HG02759 (cell line): ENCODE measurements around the gene RBPJL.

ENCODE experiments used
- ATAC-seq: cut with Tn5 transposase; IDR thresholded peaks from one replicate; pipeline ENCODE4 v1.9.1; 2021; ENCODE audit warnings: mild to moderate bottlenecking, moderate library complexity; ENCODE audit not compliant: unreplicated experiment

RBPJL gene

DNA sequence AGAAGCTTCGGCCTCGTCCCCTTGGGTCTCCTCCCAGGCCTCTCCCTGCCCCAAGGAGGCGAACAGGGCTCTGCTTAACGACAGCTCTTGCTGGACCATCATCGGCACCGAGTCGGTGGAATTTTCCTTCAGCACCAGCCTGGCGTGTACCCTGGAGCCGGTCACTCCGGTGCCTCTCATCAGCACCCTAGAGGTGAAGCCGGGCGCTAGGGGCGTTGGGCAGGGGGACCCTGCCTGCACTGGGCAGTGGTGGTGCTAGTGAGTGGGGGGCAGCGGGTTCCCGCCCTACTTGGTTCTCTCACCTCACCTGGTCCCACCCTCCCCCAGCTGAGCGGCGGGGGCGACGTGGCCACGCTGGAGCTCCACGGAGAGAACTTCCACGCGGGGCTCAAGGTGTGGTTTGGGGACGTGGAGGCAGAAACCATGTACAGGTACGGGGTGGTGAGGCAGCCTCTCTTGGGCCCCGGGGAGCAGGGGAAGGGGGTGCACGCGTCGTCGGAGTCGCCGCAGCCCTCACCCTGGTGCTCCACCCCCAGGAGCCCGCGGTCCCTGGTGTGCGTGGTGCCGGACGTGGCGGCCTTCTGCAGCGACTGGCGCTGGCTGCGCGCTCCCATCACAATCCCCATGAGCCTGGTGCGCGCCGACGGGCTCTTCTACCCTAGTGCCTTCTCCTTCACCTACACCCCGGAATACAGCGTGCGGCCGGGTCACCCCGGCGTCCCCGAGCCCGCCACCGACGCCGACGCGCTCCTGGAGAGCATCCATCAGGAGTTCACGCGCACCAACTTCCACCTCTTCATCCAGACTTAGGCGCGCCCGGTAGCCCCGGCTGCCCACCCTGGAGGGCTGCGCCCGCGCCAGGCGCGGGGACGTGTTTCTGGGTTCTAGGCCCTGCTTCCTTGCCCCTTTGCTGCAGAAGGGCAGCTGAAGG is 9.8 kb downstream of the RBPJL start:
- ATAC-seq: no peak

DNA sequence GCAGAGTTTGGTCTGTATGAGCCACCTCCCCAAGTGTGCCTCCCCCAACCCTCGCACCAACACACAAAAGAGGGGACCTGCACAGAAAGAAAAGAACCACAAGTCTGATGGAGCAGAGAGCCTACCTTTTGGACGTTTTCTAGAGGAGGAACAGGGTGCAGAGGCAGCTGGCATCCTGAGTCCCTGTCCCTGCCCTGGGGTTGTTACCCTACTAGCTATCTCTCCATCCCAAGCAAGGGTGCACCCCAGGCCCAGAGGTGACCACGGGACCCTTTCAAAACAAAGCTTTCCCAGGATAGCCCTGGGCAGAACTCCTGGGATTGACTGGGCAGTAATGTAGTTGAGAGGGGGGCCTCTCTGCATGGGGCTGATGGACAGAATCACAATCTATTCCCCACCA is 11.2 kb downstream of the RBPJL start:
- ATAC-seq: no peak

DNA sequence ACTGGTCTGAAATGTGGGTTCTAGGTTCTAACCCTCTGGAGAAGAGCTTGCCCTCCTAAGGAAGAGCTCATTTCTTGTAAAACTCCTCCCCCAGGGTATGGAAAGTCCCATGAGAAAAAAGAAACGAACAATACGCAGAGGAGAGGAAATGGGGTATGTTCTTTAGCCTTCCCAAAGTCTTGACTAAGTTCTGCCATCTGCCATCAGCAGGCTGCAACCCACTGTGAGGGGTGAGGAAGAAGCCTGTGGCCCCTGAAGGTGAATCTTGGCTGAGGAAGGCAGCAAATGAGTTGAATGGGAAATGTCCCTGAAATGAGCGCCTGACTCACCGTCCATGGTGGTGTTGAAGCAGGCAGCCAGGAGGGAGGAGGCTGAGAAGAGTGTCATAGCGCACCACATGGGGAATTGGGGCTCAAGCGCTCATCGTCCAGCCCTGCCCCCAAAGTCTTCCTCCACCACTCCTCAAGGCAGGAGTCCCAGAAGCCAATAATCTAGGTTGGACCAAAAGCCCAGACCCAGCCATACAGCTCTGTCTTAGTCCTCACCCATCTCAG is 11.8 kb downstream of the RBPJL start:
- ATAC-seq: no peak

DNA sequence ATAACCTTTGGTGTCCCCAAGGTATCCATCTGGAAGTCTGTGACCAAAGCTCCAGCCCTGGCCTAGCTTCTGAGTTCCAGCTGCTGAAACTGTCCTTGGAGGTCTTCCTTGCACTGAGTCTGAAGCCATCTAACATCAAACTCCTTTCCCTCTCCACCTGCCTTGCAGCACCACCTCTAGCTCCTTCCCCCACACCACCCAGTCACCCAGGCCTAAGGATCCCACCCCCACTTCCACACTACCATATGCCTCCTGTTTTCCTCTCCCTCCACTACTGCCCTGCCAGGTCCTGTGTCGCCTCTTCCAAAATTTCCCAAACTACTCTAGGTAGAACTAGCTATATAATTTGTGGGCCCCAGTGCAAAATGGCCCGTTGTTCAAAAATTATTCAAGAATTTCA is 12.3 kb downstream of the RBPJL start:
- ATAC-seq: no peak

DNA sequence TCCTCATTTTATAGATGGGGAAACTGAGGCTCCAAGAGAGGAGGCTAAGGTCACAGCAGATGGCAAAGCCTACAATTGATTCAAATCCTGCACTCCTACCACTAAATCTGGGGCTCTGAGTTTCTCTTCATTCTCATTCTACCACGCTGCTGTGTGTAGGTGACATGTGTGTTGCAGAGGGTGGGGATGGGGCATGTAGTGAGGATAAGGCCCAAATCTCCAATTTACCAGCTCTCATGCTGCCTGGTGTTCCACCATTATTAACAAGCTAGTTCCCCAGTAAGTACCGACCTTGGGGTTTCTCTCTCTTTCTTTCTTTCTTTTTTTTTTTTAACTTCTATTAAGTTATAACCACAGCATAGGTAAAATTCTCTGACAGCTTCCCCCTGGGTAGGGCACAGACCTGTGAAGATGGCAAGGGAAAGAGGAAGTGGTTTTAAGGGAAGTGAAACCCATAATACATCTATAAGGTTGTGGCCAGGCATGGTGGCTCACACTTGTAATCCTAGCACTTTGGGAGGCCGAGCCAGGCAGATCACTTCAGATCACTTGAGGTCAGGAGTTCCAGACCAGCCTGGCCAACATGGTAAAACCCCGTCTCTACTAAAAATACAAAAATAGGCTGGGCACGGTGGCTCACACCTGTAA is 14.4 kb downstream of the RBPJL start:
- ATAC-seq: peak; percentile 81

DNA sequence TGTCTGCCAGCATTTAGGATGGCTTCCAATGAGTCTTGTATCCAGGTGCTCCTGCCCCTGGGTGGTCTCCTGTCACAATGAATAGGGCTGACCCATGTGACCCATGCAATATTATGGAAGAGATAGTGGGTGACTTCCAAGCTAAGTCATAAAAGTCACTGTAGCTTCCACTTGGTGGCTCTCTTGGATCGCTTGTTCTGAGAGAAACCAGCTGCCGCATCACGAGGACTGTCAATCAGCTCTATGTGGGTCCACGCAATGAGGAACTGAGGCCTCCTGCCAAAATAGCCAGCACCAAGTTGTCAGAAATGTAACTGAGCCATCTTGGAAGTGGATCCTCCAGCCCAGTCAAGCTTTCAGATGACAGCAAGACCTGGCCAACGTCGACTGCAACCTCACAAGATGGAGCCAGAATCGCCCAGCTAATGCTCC is 16.3 kb downstream of the RBPJL start:
- no peak for ATAC-seq

DNA sequence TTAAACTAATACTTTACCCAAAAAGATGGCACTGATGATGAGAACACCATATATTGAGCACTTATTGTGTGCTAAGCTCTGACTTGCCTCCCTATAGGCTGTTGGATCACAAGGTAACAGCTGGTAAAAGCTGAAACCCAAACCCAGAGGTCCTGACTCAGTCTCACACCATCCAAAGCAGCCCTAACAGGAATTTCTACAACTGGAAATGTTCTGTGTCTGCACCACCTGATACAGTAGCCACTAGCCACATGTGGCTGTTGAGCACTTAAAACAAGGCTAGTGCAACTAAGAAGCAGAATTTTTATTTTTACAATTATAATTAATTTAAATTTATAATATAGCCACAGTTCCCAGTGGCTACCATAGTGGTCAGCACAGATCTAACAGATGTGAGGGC is 17.1 kb downstream of the RBPJL start:
- ATAC-seq: no peak

DNA sequence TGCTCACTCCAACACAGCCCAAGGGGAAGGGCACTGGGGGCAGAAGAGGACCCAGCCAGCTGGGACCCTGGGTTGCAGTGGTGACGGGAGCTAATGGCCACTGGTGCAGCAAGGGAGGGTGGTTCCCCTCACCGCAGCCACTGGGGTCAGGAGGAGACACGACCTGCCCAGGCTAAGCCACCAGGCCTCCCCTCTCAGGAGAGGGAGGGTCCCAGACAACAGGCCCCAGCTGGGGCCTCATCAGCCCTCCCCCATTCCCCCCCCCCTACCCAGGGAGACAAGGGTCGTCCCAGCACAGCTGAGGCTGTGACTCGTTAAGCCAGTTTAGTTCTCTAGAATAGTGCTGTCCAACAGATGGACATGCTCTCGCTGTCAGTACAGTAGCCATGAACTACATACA is 18.7 kb downstream of the RBPJL start:
- no peak for ATAC-seq

- ATAC-seq: no peak
Measured at GRCh38 chr20:45328451-45328850, 21.8 kb downstream of the RBPJL start.

DNA sequence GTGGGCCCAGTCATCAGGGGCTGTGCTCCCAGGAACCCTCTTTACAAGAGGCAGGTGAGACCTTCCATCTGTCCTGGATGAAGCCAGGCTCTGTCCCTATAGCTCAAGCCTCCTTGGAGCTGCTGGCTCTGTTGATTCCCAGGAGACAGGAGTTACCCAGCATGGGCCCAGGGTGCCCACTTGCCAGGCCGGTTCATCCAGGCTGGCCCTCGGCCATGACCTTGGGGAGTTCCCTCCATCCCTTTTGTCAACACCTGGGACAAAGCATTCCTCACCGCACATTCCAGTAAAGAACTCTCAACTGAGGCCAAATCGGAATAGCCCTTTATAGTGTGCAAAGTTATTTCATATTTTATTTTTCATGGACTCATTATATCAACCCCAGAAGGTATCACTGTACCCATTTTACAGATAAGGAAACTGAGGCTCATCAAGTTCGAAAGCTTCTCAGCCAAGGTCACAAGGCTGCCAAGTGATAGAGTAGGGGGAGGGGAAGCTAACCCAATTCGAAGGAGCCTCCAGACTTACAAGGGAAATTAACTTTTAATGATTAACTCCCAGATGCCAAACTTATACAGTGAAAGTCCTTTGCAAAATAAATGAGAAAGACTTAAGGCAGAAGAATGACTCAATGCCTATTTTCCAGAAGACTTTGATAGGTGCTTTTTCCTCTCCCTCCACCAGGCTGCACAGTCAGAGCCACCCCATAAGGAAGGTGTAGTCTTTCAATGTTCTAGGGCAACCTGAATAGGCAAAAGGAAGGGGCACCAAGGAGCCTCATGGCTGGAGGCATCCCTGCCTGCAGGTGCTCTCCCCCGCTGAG is 23.1 kb downstream of the RBPJL start:
- ATAC-seq: no peak

- ATAC-seq: no peak
Measured at GRCh38 chr20:45330476-45330875, 23.8 kb downstream of the RBPJL start.

DNA sequence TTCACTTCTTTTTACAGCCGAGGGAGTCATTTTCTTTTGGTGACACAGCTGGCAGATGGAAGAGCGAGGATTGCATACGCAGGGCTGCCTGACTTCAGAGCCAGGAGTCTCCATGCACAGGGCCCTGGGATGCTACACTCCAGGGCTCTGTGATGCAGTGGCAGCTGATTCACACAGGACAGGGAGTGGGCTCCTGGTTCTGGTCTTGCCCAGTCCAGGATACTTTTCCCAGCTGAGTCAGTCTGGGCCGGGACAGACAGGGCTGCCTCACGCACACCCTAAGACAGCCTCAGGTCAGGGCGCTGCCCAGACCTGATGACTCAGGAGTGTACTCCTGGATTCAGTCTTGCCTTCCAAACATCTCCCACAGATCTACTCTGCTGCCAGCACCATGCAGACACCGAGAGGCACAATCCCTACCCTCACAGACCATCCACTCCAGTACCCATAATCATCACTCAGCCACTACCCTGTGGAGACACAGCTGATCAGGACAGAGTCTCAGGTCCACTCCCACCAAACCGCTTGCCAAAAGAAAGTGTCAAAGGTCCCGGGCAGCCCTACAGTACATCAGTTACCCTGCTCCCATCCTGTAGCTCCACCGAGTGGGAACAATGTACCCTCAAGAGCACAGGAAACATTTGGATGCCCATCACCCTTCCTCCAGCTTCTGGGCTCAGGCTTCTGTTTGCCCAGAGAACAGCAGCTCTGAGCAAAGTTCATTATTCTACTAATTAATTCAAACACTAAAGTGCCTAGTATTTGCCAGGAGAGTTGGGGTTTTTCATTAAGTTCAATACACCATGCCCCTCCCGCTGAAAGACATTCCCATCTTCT is 30.1 kb downstream of the RBPJL start:
- ATAC-seq: no peak

DNA sequence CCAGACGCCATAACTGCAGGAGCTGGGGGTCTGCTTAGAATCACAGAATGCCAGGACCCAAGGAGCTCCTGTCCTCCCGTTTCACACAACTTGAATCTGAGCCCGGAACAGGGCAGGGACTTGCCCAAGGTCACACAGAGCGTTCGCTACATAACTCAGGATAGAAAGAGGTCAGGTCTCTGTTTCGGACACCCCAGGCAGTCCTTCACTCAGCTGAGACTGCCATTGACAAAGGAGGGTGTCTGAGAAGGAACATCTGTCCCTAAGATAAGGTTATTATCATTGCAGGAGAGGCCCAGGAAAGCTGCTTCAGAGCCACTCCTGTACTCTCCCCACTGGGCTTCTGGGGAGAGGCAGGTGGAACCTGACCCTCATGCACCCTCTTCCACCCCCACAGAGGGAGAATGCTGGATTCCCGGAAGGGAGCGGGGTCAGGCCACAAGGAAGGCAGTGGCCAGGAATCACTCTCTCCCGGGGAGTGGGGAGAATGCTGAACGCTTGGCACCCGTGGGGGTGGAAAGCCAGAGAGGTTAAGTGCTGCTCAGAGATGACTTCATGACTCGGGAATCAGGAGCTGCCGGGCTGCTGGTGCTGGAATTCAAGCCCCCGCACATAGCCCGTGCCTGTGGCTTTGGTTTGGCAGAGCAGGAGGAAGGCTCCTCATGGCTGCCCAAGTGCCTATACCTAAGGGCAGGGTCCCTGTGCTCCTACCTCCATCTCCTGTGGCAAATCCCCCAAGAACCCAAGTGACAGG is 30.9 kb downstream of the RBPJL start:
- no peak for ATAC-seq

DNA sequence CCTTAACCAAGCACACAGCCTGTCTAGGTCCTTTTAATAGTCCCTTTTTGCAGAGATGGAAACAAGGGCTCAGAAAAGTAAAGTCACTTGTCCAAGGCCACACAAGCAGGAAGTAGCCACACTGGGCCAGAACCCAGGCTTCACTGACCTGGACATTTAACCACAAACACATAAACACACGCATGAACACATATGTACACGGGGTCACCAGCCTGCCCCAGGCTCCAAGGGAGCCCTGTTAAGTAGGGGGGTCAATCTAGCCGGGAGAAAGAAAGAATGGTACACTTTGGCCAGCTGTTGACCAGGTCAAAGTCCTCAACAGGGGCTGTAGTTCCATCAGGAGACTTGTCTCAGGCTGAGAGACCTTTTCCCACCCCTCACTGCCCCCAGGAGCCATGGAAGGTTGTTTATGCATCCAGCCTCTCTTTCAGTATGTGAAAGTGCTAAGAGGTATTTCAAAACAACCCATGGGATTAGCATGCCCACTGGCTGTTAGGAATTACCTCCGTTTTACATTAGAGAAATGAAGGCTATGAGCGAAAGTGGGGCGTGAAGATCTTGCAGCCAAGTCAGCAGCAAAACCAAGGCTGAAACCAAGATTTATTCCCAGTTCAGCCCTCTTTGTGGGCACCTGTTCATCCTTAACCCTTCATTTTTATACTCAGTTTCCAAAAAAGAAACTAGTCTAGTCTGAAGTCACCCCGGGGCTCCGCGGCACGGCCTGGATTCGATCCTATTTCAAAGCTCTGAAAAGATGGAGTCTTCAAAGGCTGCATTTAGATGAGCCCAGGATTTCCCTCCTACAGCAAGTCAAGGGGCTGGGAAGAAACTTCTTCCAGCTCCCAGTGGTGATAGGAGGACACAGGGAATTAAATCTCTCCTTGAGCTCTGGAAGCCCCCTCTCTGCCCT is 31.7 kb downstream of the RBPJL start:
- no peak for ATAC-seq

GRCh38 chr20:45339084-45339483 is 32.4 kb downstream of the RBPJL start:
- no peak for ATAC-seq

DNA sequence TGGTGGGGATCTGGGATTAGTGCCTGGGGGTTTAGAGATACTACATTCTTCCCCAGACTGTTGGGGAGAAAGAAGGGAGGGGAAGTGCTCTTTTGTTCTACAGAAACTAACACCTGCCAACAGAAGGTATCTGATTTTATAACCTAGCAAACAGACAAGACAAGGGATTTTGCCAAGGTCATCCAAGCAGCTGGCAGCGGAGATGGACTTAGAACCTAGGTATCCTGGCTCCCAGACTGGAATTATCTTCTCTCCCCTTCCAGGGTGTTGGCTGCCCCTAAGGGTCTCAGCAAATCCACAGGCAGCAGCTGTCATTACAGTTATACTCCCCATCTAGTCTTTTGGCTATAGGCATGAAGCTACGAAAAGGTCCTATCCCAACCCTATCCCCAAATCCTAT is 33.2 kb downstream of the RBPJL start:
- no peak for ATAC-seq

DNA sequence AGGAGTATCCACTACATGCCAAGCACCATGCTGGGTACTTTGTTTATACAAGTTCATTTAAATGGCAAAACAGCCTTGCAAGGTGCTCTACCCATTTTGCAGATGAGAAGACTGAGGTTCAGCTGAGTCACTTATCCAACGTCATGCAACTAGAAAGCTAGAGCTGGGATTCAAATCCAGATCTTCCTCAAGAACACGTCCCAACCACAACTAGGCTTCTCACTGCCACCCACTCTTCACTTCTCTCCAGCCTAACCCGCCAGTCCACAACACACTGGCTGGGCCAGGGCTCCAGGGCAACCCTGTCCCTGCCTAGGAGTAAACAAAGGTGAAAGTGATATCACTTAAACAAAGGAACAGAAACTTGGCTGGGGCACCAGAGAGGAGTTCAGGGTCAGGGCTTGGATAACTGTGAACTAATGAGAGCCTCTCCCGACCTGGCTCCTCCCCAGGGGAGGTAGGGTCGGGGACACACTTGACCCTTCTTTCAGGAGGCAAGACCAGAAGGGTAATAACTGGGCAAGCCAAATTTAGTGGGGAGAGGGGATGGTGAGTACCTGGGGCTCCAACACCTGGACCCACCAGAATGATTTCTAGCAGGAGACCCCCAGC is 33.7 kb downstream of the RBPJL start:
- no peak for ATAC-seq

GRCh38 chr20:45340951-45341350 is 34.3 kb downstream of the RBPJL start:
- no peak for ATAC-seq
